ENCODE data around the gene C1orf56. TPM values are rescaled to one million over a fixed set of nuclear protein-coding genes. Genes with fewer than 3 reads are reported as not detected.

C1orf56 gene
- total RNA-seq, 1 donor from 2014 or later: 8.6 TPM

- H3K36me3 Mint-ChIP-seq: peaks cover 12% of the 10 kb centered on the region
- H3K9me3 Mint-ChIP-seq: no peaks in the 10 kb centered on the region
- no peak overlapping the region for H3K27ac Mint-ChIP-seq
- DNase-seq (ENCODE audit: extremely low spot score, unreplicated experiment): no peak
- TF ChIP-seq CTCF (conservative IDR thresholded peaks at IDR 0.05): no peak
- H3K4me3 Mint-ChIP-seq: no peak overlapping the region
- no peaks in the 10 kb centered on the region for H3K27me3 Mint-ChIP-seq
- peaks cover 20% of the 10 kb centered on the region for H3K4me1 Mint-ChIP-seq (ENCODE audit: unreplicated experiment)
Measured at GRCh38 chr1:151065089-151065645, 17.6 kb downstream of the C1orf56 start.

GRCh38 chr1:151067185-151067584, 19.6 kb downstream of the C1orf56 start:
- no peak overlapping the region for H3K4me3 Mint-ChIP-seq

GRCh38 chr1:151069103-151069486, 21.5 kb downstream of the C1orf56 start:
- DNase-seq (ENCODE audit: extremely low spot score, unreplicated experiment): no peak
- Mint-ChIP-seq H3K36me3 (peaks cover 12% of the 10 kb centered on the region), H3K4me1 (ENCODE audit: unreplicated experiment) (peaks cover 14% of the 10 kb centered on the region), H3K4me3 (peak overlapping the region; percentile 75), H3K27me3 (no peaks in the 10 kb centered on the region), H3K27ac (peak overlapping the region; percentile 68), H3K9me3 (no peaks in the 10 kb centered on the region)
- TF ChIP-seq CTCF (conservative IDR thresholded peaks at IDR 0.05): no peak

More at GRCh38 chr1:151067185-151067584, 19.6 kb downstream of the C1orf56 start:
- DNase-seq (ENCODE audit: extremely low spot score, unreplicated experiment): no peak
- H3K9me3 Mint-ChIP-seq: no peaks in the 10 kb centered on the region
- no peaks in the 10 kb centered on the region for H3K27me3 Mint-ChIP-seq
- H3K36me3 Mint-ChIP-seq: peaks cover 16% of the 10 kb centered on the region
- H3K27ac Mint-ChIP-seq: no peak overlapping the region
- H3K4me1 Mint-ChIP-seq (ENCODE audit: unreplicated experiment): peaks cover 19% of the 10 kb centered on the region
- no peak for TF ChIP-seq CTCF (conservative IDR thresholded peaks at IDR 0.05)

GRCh38 chr1:151070474-151071276, 23.1 kb downstream of the C1orf56 start, which contains the start of gene GABPB2:
GABPB2 (plus strand) TSS chr1:151070761; CDS start chr1:151088190, 17,429 bp downstream.
- Mint-ChIP-seq H3K9me3 (no peaks in the 10 kb centered on the region), H3K4me1 (ENCODE audit: unreplicated experiment) (peaks cover 14% of the 10 kb centered on the region), H3K36me3 (peaks cover 7% of the 10 kb centered on the region), H3K4me3 (peak within 1 kb of the TSS; percentile 100), H3K27me3 (no peaks in the 10 kb centered on the region), H3K27ac (peak within 1 kb of the TSS; percentile 99)
- peak; percentile 92 for DNase-seq (ENCODE audit: extremely low spot score, unreplicated experiment)
- peak; percentile 98 for TF ChIP-seq CTCF (conservative IDR thresholded peaks at IDR 0.05)

GRCh38 chr1:151072224-151072623, 24.7 kb downstream of the C1orf56 start:
- H3K4me1 Mint-ChIP-seq (ENCODE audit: unreplicated experiment): peaks cover 14% of the 10 kb centered on the region
- no peak overlapping the region for H3K4me3 Mint-ChIP-seq
- DNase-seq (ENCODE audit: extremely low spot score, unreplicated experiment): no peak

More at GRCh38 chr1:151072224-151072623, 24.7 kb downstream of the C1orf56 start:
- Mint-ChIP-seq H3K27ac (no peak overlapping the region), H3K27me3 (no peaks in the 10 kb centered on the region), H3K36me3 (peaks cover 7% of the 10 kb centered on the region), H3K9me3 (no peaks in the 10 kb centered on the region)
- peak; percentile 22 for TF ChIP-seq CTCF (conservative IDR thresholded peaks at IDR 0.05)

All from type B pancreatic cell (in vitro differentiated cells).